Occipital lobe (tissue), 2 donors: ENCODE results near the gene LRRC34. TPM values are rescaled to one million over a fixed set of nuclear protein-coding genes. Genes with fewer than 3 reads are reported as not detected.

ENCODE experiments used
- DNase-seq: peaks from one replicate; lab custom pipeline; 2025; lab: John Stamatoyannopoulos, UW
- total RNA-seq: library from RNA; depleted of rRNA; stranded (reverse); fragments of >200 nt; gene quantifications from one replicate; pipeline ENCODE4 v1.2.3, GENCODE V29; 2014

Gene LRRC34
- total RNA-seq, 1 donor from 2014 or later, result 8.1 TPM

DNA sequence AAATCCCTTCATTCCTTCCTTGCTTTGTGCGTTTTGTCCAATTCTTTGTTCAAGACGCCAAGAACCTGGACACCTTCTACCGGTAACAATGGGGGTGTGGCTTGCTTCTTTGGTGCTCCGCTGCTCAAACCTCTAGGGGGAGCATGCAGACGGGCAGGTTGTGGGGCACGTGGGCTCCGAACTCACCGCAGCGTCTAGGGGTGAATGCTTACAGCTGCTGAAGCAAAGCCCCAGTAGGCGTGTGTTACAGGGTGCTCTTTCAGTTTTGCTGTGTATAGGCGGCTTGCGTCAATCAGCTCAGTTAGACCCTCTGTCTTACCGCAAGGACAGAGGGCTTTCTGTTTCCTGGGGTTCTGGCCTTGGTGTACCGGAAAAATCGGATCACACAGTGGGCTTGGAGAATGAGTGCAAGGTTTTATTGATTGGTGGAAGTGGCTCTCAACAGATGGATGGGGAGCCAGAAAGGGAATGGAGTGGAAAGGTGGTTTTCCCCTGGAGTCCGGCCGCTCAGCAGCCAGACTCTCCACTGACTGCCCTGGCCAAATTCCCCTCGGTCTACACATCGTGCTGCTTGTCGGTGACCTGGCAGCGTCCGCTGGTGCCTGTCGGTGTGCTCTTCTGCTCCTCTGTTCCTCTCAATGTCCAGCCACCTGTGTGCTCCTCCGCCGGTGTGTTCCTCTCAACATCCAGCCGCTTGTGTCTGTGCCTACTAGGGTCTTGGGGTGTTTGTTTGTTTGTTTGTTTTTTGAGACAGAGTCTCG, 1.2 kb upstream of the LRRC34 start:
- no peak for DNase-seq

- no peak for DNase-seq
Observed at GRCh38 chr3:169813278-169813677, 574 bp upstream of the LRRC34 start.

- DNase-seq, result peak; percentile 39
Observed at GRCh38 chr3:169811631-169812331, 923 bp downstream of the LRRC34 start.

GRCh38 chr3:169809230-169809795, 3.4 kb downstream of the LRRC34 start:
- DNase-seq, result no peak

DNA sequence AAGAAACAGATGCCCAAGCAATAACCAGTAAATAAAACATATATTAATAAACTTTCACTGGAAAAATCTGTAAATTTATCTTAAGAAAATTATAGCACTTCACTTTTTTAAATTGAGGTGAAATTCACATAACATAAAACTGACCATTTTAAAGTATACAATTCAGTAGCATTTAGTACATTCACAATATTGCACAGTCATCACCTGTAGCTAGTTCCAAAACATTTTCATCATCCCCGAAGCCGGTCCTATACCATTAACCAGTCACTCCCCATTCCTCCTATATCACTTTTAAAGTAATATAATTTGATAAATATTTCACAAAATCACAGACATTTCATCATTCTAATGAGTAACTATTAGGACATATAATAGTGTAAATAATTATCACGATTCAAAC, 8.0 kb downstream of the LRRC34 start:
- no peak for DNase-seq

- no peak for DNase-seq
Observed at GRCh38 chr3:169792359-169792758, 20.3 kb downstream of the LRRC34 start.

GRCh38 chr3:169790687-169791429, 21.8 kb downstream of the LRRC34 start:
- no peak for DNase-seq

GRCh38 chr3:169790219-169790618, 22.5 kb downstream of the LRRC34 start:
- no peak for DNase-seq

GRCh38 chr3:169787791-169788190, 24.9 kb downstream of the LRRC34 start:
- DNase-seq, result no peak

DNA sequence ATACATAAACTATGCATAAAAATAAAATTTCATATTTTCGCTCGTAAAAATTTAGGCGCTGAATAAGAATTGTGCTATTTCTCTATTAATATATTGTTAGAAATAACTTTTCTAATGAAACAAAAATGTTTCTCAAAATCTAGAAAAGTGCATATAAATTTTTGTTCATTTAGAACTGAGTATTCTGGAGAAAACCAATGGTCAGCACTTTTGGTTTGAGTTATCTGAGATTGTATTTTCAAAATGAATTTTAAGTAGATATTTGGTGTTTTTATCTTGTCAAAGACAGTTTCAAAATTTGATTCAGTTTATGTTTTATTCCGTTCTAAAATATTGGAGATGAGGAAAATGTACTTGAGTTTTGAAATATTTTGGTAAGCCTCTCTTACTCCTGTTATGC, 25.6 kb downstream of the LRRC34 start:
- DNase-seq, result no peak

DNA sequence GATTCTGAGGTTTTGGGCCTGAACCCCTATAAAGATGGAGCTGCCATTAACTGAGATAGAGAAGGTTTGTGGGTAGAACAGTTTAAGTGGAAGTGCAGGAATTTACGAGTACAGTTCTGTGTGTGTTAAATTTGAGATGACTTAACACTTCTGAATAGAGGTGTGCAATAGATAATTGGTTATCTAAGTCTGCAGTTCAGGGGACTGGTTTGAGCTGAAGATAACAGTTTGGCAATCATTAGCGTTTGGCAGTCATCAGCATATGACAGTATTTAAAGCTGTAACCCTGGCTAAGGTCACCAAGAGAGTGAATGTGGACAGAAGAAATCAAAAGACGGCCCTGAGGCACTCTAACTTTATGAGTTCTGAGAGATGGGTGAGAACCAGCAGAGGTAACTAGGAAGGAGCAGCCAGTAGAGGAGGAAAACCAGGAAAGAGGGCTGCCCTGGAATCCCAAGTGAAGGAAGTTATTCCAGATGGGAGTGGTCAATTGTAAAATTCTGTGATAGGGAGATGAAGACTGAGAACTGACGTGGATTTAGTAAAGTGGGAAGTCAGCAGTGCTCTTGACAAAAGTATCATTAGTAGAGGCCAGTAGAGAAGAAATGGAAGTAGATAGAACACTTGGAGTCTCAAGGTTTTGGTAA, 31.4 kb downstream of the LRRC34 start:
- no peak for DNase-seq

DNA sequence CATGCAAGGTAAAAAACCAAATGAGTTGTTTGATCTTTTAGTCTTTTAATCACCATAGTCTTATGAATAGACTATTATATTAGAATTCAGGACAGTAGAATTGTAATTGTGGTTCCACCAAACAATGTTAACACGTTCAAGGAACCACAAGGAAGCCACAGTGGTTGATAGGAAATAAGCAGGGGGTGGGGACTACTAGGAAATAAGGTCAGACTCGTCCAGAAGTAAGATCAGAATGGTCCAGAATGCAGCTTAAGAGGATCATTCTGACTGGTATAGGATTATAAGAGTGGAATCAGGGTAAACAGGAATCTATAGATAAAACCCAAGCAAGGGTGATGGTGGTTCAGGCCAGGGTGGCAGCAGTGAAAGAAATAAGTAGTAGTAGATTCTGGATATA, 32.0 kb downstream of the LRRC34 start:
- DNase-seq, result no peak

- DNase-seq, result no peak
Observed at GRCh38 chr3:169777822-169778221, 34.9 kb downstream of the LRRC34 start.

GRCh38 chr3:169774186-169774585, 38.5 kb downstream of the LRRC34 start:
- DNase-seq, result no peak

- DNase-seq, result peak; percentile 89
Observed at GRCh38 chr3:169772897-169773816, 39.5 kb downstream of the LRRC34 start, which contains the start of gene MYNN. MYNN (plus strand) TSS chr3:169773396; CDS start chr3:169774296, 900 bp downstream.

GRCh38 chr3:169772305-169772896, 40.3 kb downstream of the LRRC34 start:
- DNase-seq, result peak; percentile 76

- peak; percentile 32 for DNase-seq
Observed at GRCh38 chr3:169771497-169772304, 41.0 kb downstream of the LRRC34 start.

GRCh38 chr3:169769287-169770181, 43.2 kb downstream of the LRRC34 start, which contains the start of gene ACTRT3:
ACTRT3 (minus strand) TSS chr3:169769561; CDS start chr3:169769520, 41 bp downstream.
- DNase-seq, result peak; percentile 34
